ENCODE data around the gene PRPS1L1. TPM values are rescaled to one million over a fixed set of nuclear protein-coding genes. Genes with fewer than 3 reads are reported as not detected.

Gene PRPS1L1
- total RNA-seq, 6 experiments from 2014 or later: not detected

DNA sequence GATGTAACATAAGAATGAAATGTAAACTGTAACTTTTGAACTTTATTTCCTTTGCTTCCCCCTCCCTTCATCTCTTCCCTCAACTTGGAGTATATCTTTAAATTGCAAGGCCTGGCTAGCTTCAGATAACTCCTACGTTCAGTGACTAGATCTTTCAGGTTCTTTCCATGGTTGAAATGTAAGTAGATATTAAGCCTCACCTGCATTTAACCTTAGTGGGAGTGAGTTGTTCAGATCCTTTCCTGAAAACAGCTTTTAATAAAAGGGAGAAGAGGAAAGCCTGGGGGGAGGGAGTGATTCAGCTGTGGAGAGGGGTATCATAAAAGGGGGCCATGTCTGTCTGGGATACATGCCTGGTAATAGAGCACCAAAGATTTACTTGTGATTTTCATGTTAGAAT, 19.0 kb upstream of the PRPS1L1 start:
- TF ChIP-seq POLR2A (IDR thresholded peaks at IDR 0.05) (no peak), CTCF (IDR thresholded peaks at IDR 0.05) (no peak)
- WGBS (ENCODE audit: insufficient coverage, low coverage, low lambda C conversion rate, missing lambda C conversion rate): 37% methylated on average over 1 of the region's 1 CpG
- no peak for ATAC-seq
- no peaks in the 10 kb centered on the region for H3K4me1 ChIP-seq
- H3K27ac ChIP-seq: no peak overlapping the region
- no peak for DNase-seq
- H3K27me3 ChIP-seq: no peaks in the 10 kb centered on the region
- intact Hi-C loops (cut with DNase I): no loop called here
- H3K36me3 ChIP-seq: no peaks in the 10 kb centered on the region
- H3K9me3 ChIP-seq: no peaks in the 10 kb centered on the region
- no peak overlapping the region for H3K4me3 ChIP-seq

GRCh38 chr7:18045171-18045570, 17.5 kb upstream of the PRPS1L1 start:
- intact Hi-C loops (cut with DNase I): no loop called here
- Histone ChIP-seq H3K27me3 (no peaks in the 10 kb centered on the region), H3K27ac (no peak overlapping the region), H3K9me3 (no peaks in the 10 kb centered on the region), H3K36me3 (no peaks in the 10 kb centered on the region), H3K4me3 (no peak overlapping the region), H3K4me1 (no peaks in the 10 kb centered on the region)
- ATAC-seq (no peak), DNase-seq (no peak)
- WGBS (ENCODE audit: insufficient coverage, low coverage, low lambda C conversion rate, missing lambda C conversion rate): 33% methylated on average over 3 of the region's 3 CpGs
- TF ChIP-seq CTCF (IDR thresholded peaks at IDR 0.05) (no peak), POLR2A (IDR thresholded peaks at IDR 0.05) (no peak)

- Histone ChIP-seq H3K36me3 (no peaks in the 10 kb centered on the region), H3K4me3 (no peak overlapping the region), H3K27me3 (no peaks in the 10 kb centered on the region), H3K27ac (no peak overlapping the region), H3K9me3 (no peaks in the 10 kb centered on the region), H3K4me1 (no peaks in the 10 kb centered on the region)
- no peak for ATAC-seq
- no peak for DNase-seq
- TF ChIP-seq POLR2A (IDR thresholded peaks at IDR 0.05): no peak
- intact Hi-C loops (cut with DNase I): no loop called here
Observed at GRCh38 chr7:18041191-18041590, 13.5 kb upstream of the PRPS1L1 start.

- 55% methylated on average over 5 of the region's 5 CpGs for WGBS (ENCODE audit: insufficient coverage, low coverage, low lambda C conversion rate, missing lambda C conversion rate)
- Histone ChIP-seq H3K27me3 (no peaks in the 10 kb centered on the region), H3K36me3 (no peaks in the 10 kb centered on the region), H3K27ac (no peak overlapping the region), H3K4me3 (no peak overlapping the region), H3K9me3 (no peaks in the 10 kb centered on the region), H3K4me1 (no peaks in the 10 kb centered on the region)
- ATAC-seq (no peak), DNase-seq (no peak)
- TF ChIP-seq POLR2A (IDR thresholded peaks at IDR 0.05): no peak
- no peak for TF ChIP-seq CTCF (IDR thresholded peaks at IDR 0.05)
- intact Hi-C loops (cut with DNase I): no loop called here
Observed at GRCh38 chr7:18040196-18040595, 12.6 kb upstream of the PRPS1L1 start.

DNA sequence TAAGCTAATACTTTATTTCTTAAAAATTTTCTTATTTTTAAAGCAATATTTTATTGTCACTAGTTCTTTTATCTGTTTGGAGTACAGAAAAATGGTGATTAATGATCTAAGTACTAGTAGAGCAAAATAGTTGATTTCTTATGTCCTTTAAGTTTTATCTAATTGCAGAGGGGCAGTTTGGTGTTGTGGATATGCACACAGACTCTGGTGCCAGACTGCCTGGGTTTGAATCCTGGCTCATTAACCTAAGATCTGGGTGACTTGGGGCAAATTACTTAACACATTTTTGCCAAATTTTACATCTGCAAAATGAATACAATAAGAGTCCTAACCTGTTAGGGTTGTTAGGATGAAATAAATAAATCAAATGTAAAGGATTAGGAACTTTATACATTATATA, 10.7 kb upstream of the PRPS1L1 start:
- intact Hi-C loops (cut with DNase I): no loop called here
- Histone ChIP-seq H3K27me3 (no peaks in the 10 kb centered on the region), H3K27ac (no peak overlapping the region), H3K4me3 (no peak overlapping the region), H3K9me3 (no peaks in the 10 kb centered on the region), H3K36me3 (no peaks in the 10 kb centered on the region), H3K4me1 (no peaks in the 10 kb centered on the region)
- TF ChIP-seq CTCF (IDR thresholded peaks at IDR 0.05) (no peak), POLR2A (IDR thresholded peaks at IDR 0.05) (no peak)
- DNase-seq (no peak), ATAC-seq (no peak)
